Epithelial cell of prostate (primary cell): ENCODE data around the gene FAM13A.
"Not testable (repeated sequence)": the region's sequence is repeated elsewhere in the genome, so short reads cannot be mapped to it uniquely, and the experiment has no call there.

ENCODE experiments used
- DNase-seq: peaks from one replicate; pipeline ENCODE4 v3.0.0-alpha.2; 2011; ENCODE audit warnings: low read depth, low spot score
- H3K27ac ChIP-seq: fragments of 450-650 bp; 2 replicates; pipeline ENCODE4 v1.5.1; 2017; ENCODE audit warnings: mild to moderate bottlenecking

The FAM13A gene

DNA sequence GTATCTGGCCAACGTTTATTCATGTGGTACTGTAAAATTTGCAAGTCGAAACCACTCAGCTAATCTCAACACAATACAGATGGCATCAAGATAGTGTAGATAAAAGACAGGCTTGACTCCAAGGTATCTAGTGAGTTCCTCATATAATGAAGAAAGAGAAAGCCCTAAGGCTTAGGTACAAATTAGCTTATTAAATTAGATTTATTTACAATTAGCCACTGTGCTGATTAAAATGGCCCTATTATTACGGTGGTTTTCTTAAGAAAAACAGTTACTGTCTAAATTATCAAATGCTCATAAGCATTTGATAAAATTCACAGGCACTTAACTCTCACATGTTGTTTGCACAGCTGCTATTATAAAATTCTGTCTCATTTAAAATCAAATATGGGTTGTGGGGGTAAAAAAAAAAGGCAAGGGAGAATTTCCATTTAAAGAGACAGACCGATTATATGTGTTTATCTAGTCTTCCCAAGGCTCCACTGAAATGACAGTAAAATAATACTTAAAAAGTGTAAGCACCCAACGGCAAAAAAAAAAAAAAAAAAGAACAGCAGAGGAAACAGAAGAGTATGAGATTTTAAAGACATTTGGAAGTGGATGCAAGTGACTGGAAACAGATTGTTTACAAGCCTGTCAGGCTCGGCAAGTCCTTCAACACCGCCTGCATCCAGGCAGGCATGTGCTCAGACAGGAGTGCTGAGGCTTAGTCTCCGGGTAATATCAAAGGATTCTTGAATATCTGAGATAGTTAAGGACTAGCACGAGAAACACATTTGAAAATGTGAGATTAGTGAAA lies 55.1 kb downstream of the FAM13A start:
- peak overlapping the region; percentile 48 for H3K27ac ChIP-seq
- no peak for DNase-seq

DNA sequence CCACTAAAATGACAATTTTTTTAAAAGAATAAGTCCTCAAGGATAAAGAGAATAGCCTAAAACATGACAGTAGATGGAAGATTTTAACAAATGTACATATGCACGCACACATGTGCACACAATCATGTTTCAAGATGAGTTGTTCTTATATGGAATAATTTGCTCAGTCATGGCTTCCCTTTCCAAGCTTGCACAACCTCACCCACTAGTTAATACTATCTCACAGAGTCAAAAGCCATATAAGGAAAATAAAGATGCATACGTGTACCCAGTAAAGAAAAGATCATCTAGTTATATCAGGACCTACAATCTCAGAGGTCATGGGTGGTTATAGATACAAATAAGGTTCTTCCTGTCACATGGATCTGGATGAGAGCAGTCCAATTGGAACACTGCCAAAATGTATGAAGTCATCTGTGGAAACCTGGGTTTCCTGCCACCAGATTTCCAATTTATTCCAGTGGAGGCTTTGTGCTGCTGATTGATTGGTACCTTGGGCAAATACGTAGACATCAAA lies 56.1 kb downstream of the FAM13A start:
- peak; percentile 65 for DNase-seq
- peak overlapping the region; percentile 48 for H3K27ac ChIP-seq

DNA sequence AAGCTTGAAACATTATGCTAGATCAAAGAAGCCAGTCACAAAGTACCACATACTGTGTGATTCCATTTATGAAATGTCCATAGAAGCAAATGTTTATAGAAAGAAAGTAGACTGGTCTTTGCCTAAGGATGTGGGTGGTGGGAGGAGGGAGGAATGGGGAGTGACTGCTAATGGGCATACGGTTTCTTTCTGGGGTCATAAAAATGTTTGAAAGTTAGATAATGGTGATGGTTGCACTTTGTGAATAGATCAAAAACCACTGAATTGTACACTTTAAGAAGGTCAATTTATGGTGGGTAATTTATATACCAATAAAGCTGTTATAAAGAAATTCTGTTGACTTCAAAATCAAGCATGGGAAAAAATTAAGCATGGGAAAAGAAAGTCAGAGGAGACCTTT lies 56.6 kb downstream of the FAM13A start:
- no peak for DNase-seq
- peak overlapping the region; percentile 48 for H3K27ac ChIP-seq

DNA sequence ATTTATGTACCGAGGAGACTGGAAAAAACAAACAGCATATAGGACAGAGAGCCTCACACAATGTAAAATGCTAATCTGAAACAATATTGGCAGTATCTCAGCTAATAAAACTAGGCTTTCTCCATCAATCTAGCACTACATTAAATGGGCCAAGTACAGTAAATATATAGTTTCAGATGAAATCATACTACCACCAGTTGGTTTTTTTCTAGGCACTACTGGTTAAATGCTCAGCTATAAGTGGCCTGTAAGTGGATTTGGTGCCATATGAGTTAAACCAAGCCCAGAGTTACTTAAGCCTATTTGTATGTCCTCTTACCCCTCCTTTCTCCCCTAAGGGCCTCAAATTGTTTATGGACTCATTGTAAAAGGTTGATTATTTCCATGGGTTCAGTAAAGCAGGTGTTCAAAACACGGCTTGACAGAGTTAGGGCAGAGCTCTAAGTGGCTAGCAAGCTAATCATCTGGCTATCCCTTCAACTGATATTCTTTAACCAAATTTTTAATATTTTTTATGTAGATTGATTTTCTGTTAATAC lies 57.5 kb downstream of the FAM13A start:
- no peak overlapping the region for H3K27ac ChIP-seq
- DNase-seq = no peak

DNA sequence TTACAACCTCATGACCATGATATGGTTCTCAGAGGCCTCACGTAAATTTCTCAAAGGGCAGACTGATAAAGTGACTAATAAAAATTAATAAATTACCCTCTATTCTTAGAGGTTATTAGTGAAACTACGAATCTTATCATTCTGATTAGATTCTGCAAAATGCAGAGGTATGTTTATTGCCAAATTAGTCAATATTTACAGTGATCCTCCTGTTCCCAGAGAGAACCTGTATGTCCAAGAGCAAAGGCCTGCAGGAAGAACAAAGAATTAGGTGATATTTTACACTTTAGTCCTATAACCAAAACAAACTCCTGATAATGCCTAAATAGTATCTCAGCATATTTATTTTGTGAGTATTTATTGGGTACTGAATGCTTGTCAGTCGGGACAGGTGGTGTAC lies 58.1 kb downstream of the FAM13A start:
- no peak overlapping the region for H3K27ac ChIP-seq
- DNase-seq = no peak

DNA sequence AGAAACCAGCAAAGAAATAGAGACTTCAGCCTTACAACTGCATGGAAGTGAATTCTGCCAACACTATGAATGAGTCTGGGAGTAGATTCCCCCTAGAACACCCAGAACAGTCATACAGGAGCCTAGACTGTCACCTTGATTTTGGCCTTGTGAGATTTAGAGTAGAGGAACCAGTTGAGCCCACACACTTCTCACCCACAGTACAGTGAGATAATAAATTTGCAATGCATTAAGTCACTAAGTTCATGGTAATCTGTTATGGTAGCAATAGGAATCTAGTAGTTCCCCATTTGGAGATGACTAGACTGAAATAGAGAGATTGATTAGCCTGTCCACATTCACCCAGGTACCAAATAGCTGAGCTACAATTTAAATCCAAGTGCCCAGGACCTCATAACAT lies 59.0 kb downstream of the FAM13A start:
- no peak overlapping the region for H3K27ac ChIP-seq
- no peak for DNase-seq

DNA sequence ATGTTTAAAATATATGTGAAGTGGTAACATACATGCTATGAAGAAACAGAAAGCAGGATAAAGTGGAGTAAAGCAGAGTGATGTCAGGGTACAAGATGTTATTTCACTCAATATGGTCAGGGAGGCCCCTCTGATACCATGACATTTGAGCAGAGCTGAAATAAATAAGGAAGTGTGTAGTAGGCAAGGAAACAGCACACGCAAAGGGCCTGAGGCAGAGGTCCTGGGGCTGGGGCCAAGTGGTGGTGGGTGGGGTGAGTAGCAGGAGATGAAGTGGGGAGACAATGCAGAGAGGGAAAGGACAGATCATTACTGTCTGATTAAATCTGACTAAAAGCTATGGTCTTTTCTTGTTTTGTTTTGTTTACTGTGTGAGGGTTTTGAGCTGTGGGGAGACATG lies 61.1 kb downstream of the FAM13A start:
- DNase-seq = no peak

DNA sequence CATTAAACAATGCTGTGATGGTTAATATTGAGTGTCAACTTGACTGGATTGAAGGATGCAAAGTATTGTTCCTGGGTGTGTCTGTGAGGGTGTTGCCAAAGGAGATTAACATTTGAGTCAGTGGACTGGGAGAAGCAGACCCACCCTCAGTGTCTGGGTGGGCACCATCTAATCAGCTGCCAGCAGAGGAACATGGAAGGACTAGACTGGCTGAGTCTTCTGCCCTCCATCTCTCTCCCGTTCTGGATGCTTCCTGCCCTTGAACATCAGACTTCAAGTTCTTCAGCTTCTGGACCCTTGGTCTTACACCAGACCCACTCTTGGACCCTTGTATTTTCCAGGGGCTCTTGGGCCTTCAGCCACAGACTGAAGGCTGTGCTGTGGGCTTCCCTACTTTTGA lies 61.7 kb downstream of the FAM13A start:
- H3K27ac ChIP-seq, DNase-seq: not testable (repeated sequence)

More for the DNA sequence above, 61.1 kb downstream of the FAM13A start:
- H3K27ac ChIP-seq = no peak overlapping the region

DNA sequence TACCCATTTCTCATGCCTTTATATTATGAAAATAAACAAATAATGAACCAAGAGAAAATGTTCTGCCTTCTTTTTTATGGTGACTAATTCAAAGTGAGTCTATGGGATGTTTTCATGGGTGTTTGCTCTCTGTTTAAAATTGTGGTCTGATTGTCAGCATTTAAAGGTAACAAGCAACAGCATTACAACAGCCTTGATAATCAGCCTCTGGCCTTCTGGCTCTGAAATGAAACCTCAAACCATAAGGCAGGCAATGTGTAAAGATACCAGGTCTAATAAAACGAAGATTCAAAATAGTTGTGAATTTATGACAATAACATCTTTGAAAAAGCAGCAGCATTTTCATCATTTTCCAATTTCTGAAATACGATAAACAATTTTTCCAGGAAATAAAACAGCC lies 63.7 kb downstream of the FAM13A start:
- H3K27ac ChIP-seq = no peak overlapping the region
- DNase-seq = no peak

DNA sequence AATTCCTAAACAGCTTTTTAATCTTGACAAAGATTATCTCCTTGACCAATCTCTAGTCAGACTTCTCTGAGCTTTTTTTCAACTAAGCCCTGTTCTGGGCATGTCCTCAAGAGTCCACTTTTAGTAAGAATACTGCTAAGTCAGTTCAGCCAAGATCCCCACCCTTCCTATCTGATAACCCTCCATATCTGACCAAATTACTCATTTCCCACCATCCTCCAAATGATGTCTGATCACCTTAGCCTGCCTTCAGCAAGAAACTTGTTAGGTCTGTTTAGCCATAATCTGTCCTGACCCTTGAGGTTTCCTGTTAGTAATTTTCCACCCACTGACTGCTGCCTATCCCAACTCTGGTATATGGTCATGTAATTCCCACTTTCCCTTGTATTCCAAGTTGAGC lies 65.2 kb downstream of the FAM13A start:
- H3K27ac ChIP-seq = no peak overlapping the region
- DNase-seq = no peak

DNA sequence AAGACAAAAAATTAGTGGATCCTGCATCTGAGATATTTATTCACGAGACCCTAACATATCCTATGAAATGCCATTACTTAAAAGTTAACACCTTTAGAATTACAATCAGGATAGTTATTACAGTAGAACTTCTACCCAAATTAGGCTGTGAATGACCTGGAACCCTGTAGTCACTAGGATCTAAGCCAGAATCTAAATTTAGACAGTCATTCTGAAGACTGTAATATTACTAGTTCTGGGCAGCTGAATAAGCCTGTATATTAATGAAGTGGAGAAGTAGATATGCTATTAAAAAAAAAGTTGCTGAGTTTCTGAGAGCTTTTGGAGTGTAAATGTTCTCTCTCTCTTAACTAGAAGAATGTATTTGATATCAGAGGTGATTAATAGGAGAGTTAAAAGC lies 67.0 kb downstream of the FAM13A start:
- DNase-seq = no peak
- H3K27ac ChIP-seq = no peak overlapping the region

DNA sequence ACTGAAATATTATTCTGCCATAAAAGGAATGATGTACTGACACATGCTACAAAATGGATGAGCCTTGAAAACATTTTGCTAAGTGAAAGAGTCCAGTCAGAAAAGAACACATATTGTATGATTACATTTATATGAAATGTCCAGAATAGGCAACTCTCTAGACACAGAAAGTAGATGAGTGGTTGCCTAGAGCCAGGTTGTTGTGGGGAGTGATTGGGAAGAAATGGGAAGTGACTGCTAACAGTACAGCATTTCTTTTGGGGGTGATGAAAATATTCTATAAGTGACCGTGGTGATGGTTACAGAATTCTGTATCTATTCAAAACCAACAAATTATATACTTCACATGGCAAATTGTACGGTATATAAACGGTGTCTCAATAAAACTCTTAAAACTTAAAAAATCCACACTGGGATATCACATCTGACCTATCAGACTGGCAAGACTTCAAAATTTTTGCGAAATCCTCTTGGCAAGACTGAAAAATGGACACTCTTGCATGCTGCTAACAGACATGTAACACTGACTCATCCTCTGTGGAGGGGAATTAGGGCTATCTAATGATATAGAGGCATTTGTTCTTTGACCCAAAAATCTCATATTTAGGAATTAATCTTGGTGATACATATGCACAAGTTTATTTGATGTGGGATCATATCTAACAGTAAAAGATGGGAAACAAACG lies 71.8 kb downstream of the FAM13A start:
- no peak overlapping the region for H3K27ac ChIP-seq
- DNase-seq = no peak

DNA sequence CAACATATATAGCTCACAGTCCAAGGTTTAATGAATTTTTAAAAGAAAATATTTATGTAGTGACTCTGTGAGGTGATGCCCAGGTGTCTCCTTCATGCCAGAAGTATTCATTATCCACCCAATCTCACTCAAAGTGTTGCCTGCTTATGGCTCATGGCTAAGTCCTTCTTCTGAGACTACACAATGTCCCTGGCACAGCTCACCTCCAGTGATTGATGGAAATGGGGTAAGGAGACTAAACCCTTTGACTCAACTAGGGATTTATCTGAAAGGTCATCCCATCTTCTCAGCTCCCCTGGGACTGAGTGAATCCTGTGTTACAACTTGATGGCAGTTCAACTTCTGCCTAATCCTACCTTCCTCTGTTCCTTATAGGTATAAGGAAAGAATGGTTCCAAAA lies 74.2 kb downstream of the FAM13A start:
- no peak overlapping the region for H3K27ac ChIP-seq
- DNase-seq = no peak

DNA sequence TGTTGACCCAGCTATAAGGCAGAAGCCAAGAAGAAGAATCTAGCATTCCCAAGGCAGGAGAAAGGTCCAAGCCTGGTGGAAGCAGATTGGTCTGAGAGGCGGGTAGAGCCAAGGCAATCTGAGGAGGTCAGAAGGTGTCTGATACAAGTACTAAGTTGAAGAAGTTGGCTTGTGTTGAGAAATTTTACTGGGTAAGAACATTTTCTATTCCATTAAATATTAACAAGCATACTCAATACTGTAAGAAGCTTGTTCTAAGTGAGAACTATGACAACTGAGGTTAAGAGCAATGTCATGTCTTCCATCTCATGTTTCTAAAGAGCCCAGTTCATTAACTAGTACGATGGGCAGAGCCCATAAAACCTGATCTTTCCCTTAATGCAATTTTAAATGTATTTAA lies 75.0 kb downstream of the FAM13A start:
- no peak for DNase-seq
- H3K27ac ChIP-seq = no peak overlapping the region

DNA sequence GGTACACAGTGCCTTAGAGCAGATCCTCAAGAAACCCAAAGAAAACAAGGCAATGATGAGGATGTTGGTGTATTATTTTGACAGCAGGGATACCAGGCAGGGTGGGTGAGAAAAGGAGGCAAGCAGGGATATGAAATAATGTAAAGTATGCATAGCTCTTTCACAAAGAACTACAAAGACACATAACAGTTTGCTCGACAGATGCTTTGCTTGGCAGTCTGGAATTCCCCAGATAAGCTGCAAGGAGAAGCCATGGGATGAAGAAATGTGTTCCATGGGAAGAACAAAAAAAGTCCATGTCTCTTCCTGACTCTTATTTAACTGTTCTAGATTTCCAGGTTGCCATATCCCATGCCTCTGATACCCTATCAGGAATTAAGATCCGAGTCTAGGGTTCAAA lies 75.4 kb downstream of the FAM13A start:
- no peak for DNase-seq
- H3K27ac ChIP-seq = no peak overlapping the region

DNA sequence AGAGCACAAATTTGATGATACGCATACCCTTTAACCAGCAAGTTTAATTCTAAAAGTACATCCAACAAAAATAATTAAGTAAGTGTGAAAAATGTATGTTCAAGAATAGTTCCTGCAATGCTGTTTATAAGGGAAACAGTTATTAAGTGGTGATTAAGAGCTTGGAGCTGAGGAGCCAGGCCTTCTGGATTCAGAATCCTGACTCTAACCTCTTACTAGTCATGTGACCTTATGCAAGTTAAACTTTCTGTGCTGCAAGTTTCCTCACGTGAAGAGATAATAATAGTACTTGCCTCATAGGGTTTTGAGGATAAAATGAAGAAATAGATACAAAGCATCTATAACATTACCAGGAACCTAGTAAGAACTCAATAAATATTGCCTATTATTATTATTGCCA lies 77.7 kb downstream of the FAM13A start:
- DNase-seq = no peak
- no peak overlapping the region for H3K27ac ChIP-seq

DNA sequence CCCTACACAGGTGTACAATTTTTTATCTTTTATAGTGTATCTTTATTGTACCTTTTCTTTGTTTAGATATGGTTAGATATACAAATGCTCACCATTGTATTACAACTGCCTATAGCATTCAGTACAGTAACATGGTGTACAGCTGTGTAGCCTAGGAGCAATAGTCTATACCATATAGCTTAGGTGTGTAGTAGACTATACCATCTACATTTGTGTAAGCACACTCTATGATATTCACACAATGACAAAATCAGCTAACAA lies 80.3 kb downstream of the FAM13A start:
- no peak for DNase-seq
- no peak overlapping the region for H3K27ac ChIP-seq

DNA sequence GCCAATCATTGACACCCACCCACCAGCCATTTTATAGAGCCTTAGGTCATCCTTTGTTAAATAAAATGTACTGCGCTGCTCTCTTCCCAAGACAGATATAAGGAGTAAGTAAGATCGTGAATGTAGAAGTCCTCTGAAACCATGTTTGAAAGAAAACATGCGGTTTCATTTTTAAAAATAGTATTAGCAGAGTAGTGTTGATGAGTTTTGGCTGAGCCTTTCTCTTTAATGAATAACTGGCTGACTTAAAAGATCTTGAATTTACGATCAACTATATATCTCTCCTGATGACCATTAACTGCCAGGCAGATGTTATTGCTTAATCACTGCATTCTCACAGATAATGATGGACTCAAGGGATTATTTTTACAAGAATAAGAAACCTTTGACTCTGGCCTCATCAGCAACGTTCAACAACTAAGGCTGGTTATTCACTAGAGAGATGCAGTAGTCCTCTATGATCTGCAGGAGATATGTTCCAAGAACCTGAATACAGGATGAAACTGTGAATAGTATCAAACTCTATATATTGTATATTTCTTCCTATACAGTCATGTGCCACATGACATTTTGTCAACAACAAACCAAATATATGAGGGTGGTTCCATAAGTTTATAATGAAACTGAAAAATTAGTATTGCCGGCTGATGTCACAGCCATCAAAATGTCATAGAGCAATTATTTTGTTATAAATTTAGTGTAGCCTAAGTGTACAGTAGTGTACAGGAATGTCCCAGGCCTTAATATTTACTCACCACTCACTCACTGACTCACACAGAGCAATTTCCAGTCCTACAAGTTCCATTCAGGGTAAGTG lies 80.8 kb downstream of the FAM13A start:
- no peak for DNase-seq
- no peak overlapping the region for H3K27ac ChIP-seq

DNA sequence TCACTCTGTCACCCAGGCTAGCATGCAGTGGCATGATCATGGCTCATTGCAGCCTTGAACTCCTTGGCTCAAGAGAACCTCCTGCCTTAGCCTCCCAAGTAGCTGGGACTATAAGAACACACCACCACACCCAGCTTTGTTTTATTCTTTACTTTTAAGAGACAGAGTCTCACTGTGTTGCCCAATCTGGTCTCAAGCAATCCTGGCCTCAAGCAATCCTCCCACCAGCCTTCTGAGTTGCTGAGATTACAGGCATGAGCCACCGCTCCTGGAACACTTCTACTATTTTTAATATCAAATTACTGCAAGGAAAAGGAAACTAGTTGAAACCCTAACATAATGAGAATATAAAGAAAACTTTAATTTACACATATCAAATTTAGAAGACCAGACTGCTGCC lies 85.4 kb downstream of the FAM13A start:
- no peak for DNase-seq
- H3K27ac ChIP-seq = no peak overlapping the region

DNA sequence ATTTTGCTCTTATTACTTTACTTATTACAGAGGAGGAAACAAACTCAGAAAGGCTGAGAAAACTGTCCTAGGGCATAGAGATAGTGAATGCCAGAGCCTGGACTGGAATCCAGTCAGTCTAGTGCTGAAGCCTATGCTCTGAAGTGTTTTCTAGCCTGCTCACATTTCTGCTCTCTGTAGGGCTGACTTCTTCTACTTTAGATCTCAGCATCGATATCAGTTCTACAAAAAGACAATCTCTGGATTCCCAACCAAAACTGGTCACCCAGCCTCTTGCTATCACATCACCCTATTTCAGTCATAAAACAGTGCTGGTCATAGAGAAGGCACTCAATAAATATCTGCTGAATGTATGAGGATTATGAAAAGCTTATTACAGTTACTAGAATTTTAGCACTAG lies 87.2 kb downstream of the FAM13A start:
- DNase-seq = no peak
- H3K27ac ChIP-seq = no peak overlapping the region

DNA sequence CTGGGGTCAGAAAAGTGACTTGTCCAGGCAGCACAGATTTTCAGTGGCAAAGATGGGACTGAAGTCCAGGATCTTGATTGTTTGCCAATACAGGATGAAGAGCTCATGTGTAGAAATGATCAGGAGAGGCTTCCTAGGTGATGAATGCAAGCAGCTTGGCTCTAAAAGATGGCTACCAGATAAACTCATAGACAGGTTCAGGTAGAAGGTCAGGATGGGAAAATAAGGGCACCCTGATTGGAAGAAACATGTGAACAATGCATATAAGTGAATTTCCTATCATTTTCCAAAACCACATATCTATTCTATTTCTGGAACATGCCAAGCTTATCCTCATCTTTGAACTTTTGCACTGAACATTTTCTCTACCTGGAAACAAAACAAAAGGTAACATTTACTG lies 87.7 kb downstream of the FAM13A start:
- H3K27ac ChIP-seq = no peak overlapping the region
- DNase-seq = no peak
